IMR-90 (cell line): Measurements from ENCODE around the gene CELSR1. TPM values are rescaled to one million over a fixed set of nuclear protein-coding genes. Genes with fewer than 3 reads are reported as not detected.

Source experiments
- ATAC-seq: fragments of 200-7000 bp; cut with Tn5 transposase; 2 replicates; pipeline ENCODE4 v1.9.1; 2020; ENCODE audit warnings: low read depth, mild to moderate bottlenecking, moderate library complexity
- BruUV-seq: library from RNA; stranded (reverse); fragments of 400-500 nt; replicated peaks from 2 replicates; lab custom pipeline; 2021; lab: Mats Ljungman, UMichigan
- CTCF ChIA-PET: fragments of 300-600 bp; formaldehyde crosslinking; extraction: SDS; loops from one replicate; lab custom pipeline; 2021; ENCODE audit warnings: antibody characterized with exemption; lab: Yijun Ruan, JAX
- POLR2A ChIA-PET: fragments of 300-600 bp; sonication (Branson Sonifier 250); formaldehyde crosslinking; loops from one replicate; lab custom pipeline; 2022; ENCODE audit warnings: antibody characterized with exemption; ENCODE audit not compliant: unreplicated experiment; lab: Charles Lee
- DNase-seq: peaks from one replicate; pipeline ENCODE4 v3.0.0; 2013
- H2AFZ ChIP-seq: replicated peaks from 2 replicates; pipeline ENCODE3; 2013; ENCODE audit warnings: low read length, mild to moderate bottlenecking; ENCODE audit not compliant: poor library complexity
- H2AK5ac ChIP-seq: 2 replicates; pipeline ENCODE4 v1.6.1; 2013; ENCODE audit warnings: low read depth, low read length, inconsistent platforms
- H2AK9ac ChIP-seq: replicated peaks from 2 replicates; pipeline ENCODE3; 2013; ENCODE audit warnings: mild to moderate bottlenecking, low read depth, low read length, moderate library complexity; ENCODE audit not compliant: poor library complexity
- H2BK120ac ChIP-seq: 2 replicates; pipeline ENCODE4 v1.6.1; 2013; ENCODE audit warnings: low read depth, low read length, inconsistent platforms
- H2BK15ac ChIP-seq: 3 replicates; pipeline ENCODE4 v1.6.1; 2013; ENCODE audit warnings: low read depth, low read length, inconsistent platforms
- H2BK20ac ChIP-seq: 2 replicates; pipeline ENCODE4 v1.6.1; 2013; ENCODE audit warnings: low read depth, mild to moderate bottlenecking, inconsistent platforms, low read length, moderate library complexity
- H2BK5ac ChIP-seq: 2 replicates; pipeline ENCODE4 v1.6.1; 2013; ENCODE audit warnings: mild to moderate bottlenecking, low read depth, low read length, inconsistent platforms; ENCODE audit not compliant: poor library complexity, severe bottlenecking
- H3K14ac ChIP-seq: replicated peaks from 2 replicates; pipeline ENCODE4 v1.6.1; 2013; ENCODE audit warnings: low read depth, low read length, inconsistent platforms
- H3K18ac ChIP-seq: 2 replicates; pipeline ENCODE4 v1.6.1; 2013; ENCODE audit warnings: low read depth, low read length, control low read depth
- H3K23ac ChIP-seq: 2 replicates; pipeline ENCODE4 v1.6.1; 2013; ENCODE audit warnings: low read depth, low read length, inconsistent platforms
- H3K27ac ChIP-seq: 2 replicates; pipeline ENCODE4 v1.5.1; 2013; ENCODE audit warnings: mild to moderate bottlenecking, control low read depth, low read length; ENCODE audit not compliant: insufficient read depth
- H3K27me3 ChIP-seq: 2 replicates; pipeline ENCODE4 v1.6.1; 2013; ENCODE audit warnings: low read length; ENCODE audit not compliant: control insufficient read depth, insufficient read depth
- H3K36me3 ChIP-seq: 2 replicates; pipeline ENCODE4 v1.6.1; 2013; ENCODE audit warnings: low read length, mixed read lengths; ENCODE audit not compliant: control insufficient read depth, insufficient read depth
- H3K4ac ChIP-seq: 2 replicates; pipeline ENCODE4 v1.6.1; 2013; ENCODE audit warnings: low read depth, low read length, inconsistent platforms
- H3K4me1 ChIP-seq: 2 replicates; pipeline ENCODE4 v1.6.1; 2013; ENCODE audit warnings: low read length, mixed read lengths; ENCODE audit not compliant: control insufficient read depth, insufficient read depth
- H3K4me2 ChIP-seq: 2 replicates; pipeline ENCODE4 v1.6.1; 2013; ENCODE audit warnings: low read depth, mild to moderate bottlenecking, control low read depth, low read length, moderate library complexity
- H3K4me3 ChIP-seq: 2 replicates; pipeline ENCODE4 v1.5.1; 2013; ENCODE audit warnings: low read depth, mild to moderate bottlenecking, control low read depth, low read length, moderate library complexity; ENCODE audit not compliant: insufficient read depth
- H3K56ac ChIP-seq: 2 replicates; pipeline ENCODE4 v1.6.1; 2013; ENCODE audit warnings: low read length, inconsistent platforms; ENCODE audit not compliant: insufficient read depth; ENCODE audit errors: extremely low read depth
- H3K79me1 ChIP-seq, 2 experiments: 2 replicates each; pipeline ENCODE4 v1.6.1; 2013; ENCODE audit warnings: low read length in 2 of 2, inconsistent platforms in 1 of 2, low read depth in 1 of 2
- H3K9ac ChIP-seq: 2 replicates; pipeline ENCODE4 v1.6.1; 2013; ENCODE audit warnings: low read depth, low read length, control low read depth
- H3K9me1 ChIP-seq: 2 replicates; pipeline ENCODE4 v1.6.1; 2013; ENCODE audit warnings: low read length, inconsistent platforms; ENCODE audit not compliant: insufficient read depth
- H3K9me3 ChIP-seq: 2 replicates; pipeline ENCODE4 v1.6.1; 2013; ENCODE audit warnings: low read length; ENCODE audit not compliant: control insufficient read depth, insufficient read depth
- H4K20me1 ChIP-seq: 2 replicates; pipeline ENCODE4 v1.6.1; 2013; ENCODE audit warnings: low read length, inconsistent platforms; ENCODE audit not compliant: insufficient read depth
- H4K5ac ChIP-seq: 2 replicates; pipeline ENCODE4 v1.6.1; 2013; ENCODE audit warnings: mild to moderate bottlenecking, low read depth, low read length, control low read depth
- H4K8ac ChIP-seq, 2 experiments: 2 replicates each; pipeline ENCODE4 v1.6.1; 2013; ENCODE audit warnings: low read depth in 2 of 2, low read length in 2 of 2, control low read depth in 1 of 2, inconsistent platforms in 1 of 2
- H4K91ac ChIP-seq: 2 replicates; pipeline ENCODE4 v1.6.1; 2013; ENCODE audit warnings: low read depth, low read length, inconsistent platforms; ENCODE audit not compliant: insufficient read depth
- CEBPB ChIP-seq: IDR thresholded peaks from 2 replicates; pipeline ENCODE4 v1.6.1; 2012; ENCODE audit warnings: low read depth, low read length, improper control_type of control experiment
- ELK1 ChIP-seq: fragments of 150-350 bp; IDR thresholded peaks from 2 replicates; pipeline ENCODE4 v1.6.1; 2016; ENCODE audit warnings: low read depth, mild to moderate bottlenecking, low read length, moderate library complexity, borderline replicate concordance
- FOS ChIP-seq: fragments of 150-350 bp; IDR thresholded peaks from 2 replicates; pipeline ENCODE4 v1.6.1; 2016; ENCODE audit warnings: low read depth, low read length
- MXI1 ChIP-seq: IDR thresholded peaks from 2 replicates; pipeline ENCODE4 v1.6.1; 2012; ENCODE audit warnings: low read depth, mild to moderate bottlenecking, low read length, moderate library complexity, borderline replicate concordance
- NFE2L2 ChIP-seq: fragments of 150-350 bp; IDR thresholded peaks from 2 replicates; pipeline ENCODE4 v1.6.1; 2016; ENCODE audit warnings: low read depth, mild to moderate bottlenecking, low read length
- RFX5 ChIP-seq: IDR thresholded peaks from 2 replicates; pipeline ENCODE4 v1.8.0; 2012; ENCODE audit warnings: low read depth, mild to moderate bottlenecking, low read length, moderate library complexity
- SMC3 ChIP-seq: fragments of 150-350 bp; IDR thresholded peaks from 2 replicates; pipeline ENCODE4 v1.6.1; 2016; ENCODE audit warnings: low read depth, mild to moderate bottlenecking, antibody characterized with exemption, low read length, moderate library complexity
- WGBS, 2 experiments: methylation state at CpG; one replicate each; pipeline versions ENCODE4 v1.1.5 to v1.1.7; 2013; ENCODE audit warnings: missing lambda C conversion rate in 2 of 2; ENCODE audit not compliant: insufficient read length in 1 of 2; ENCODE audit errors: extremely low coverage in 2 of 2; 5-methylcytosine and 5-hydroxymethylcytosine counted together
- dilution Hi-C: fragments of 300-500 bp; cut with HindIII; formaldehyde crosslinking; loops from one replicate; pipeline ENCODE4 v1.14.3; 2018; ENCODE audit warnings: low sequenced_read_pairs; ENCODE audit not compliant: unreplicated experiment
- in situ Hi-C: fragments of 300-500 bp; cut with MboI; formaldehyde crosslinking; loops from 3 replicates; pipeline ENCODE4 v1.14.3; 2019; ENCODE audit warnings: low sequenced_read_pairs, inconsistent platforms, mixed read lengths
- intact Hi-C: fragments of 100-400 bp; cut with micrococcal nuclease; formaldehyde crosslinking; loops from 2 replicates; pipeline ENCODE4 v1.10.0; 2022
- polyA plus RNA-seq, 3 experiments: library from polyadenylated mRNA; depleted of rRNA; stranded (reverse); fragments of >200 nt; gene quantifications; 2 replicates each; pipeline ENCODE4 v1.2.3, GENCODE V29; 2012; ENCODE audit warnings: low replicate concordance in 1 of 3
- total RNA-seq: library from RNA; depleted of rRNA; stranded (reverse); fragments of >200 nt; gene quantifications from 2 replicates; pipeline ENCODE4 v1.2.3, GENCODE V29; 2012

Gene CELSR1
- total and polyA plus RNA-seq, 2 of the 4 experiments (the other 2 are of a cell fraction): 0.36 to 0.82 TPM

DNA sequence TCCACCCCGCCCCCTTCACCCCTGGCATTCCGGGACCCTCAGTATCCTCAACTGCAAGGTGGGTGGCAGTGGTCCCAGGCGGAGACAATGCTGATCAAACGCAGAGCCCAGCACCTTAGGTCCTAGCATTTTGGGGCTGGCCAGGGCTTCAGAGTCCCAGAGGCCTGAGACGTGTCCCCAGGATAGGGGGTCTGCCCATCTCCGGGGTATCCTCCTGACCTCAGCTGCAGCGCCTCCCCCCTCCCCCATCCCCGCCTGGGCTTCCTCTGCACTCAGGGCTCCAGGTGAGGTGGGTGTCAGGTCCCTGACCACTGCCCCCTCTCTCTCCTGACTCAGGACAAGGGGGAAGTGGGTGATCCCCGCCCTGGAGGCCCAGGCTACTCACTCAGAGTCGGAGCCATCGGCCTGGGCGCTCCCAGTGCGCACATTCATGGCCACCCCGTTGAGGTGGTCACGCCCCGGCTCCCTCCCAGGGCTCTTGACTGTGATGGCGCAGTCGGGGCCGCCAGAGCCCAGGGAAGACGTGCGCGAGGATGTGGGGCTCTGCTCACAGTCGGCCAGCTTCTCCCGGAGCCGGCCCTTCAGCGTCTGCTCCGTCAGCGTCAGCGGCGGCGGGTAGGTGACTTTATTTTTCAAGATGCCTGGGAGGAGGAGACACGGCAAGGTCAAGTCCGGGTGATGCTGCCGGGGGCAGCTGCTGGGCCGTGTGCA, 173.7 kb downstream of the CELSR1 start:
- ChIA-PET POLR2A (no interaction called here), CTCF (no interaction called here)
- Histone ChIP-seq H2BK120ac (no peak overlapping the region), H3K4me2 (no peak overlapping the region), H4K8ac (no peak overlapping the region), H2BK15ac (no peak overlapping the region), H3K4me1 (no peaks in the 10 kb centered on the region), H3K27ac (no peak overlapping the region), H3K79me1 (no peaks in the 10 kb centered on the region), H4K91ac (no peak overlapping the region), H4K5ac (no peak overlapping the region), H2AFZ (no peak overlapping the region), H3K23ac (no peak overlapping the region), H4K20me1 (no peaks in the 10 kb centered on the region), H3K18ac (no peak overlapping the region), H2BK5ac (no peak overlapping the region), H2AK9ac (no peak overlapping the region), H3K9me1 (no peaks in the 10 kb centered on the region), H3K4ac (no peak overlapping the region), H2BK20ac (no peak overlapping the region), H2AK5ac (no peak overlapping the region), H3K9me3 (no peaks in the 10 kb centered on the region), H3K36me3 (peaks cover 2% of the 10 kb centered on the region; the same call in 1 of the 2 replicates), H3K4me3 (no peak overlapping the region), H3K9ac (no peak overlapping the region), H3K56ac (no peak overlapping the region), H3K27me3 (peaks cover 5% of the 10 kb centered on the region; the same call in 1 of the 2 replicates), H3K14ac (no peak overlapping the region)
- BruUV-seq: no TSS peak
- in situ Hi-C loops: no loop called here
- TF ChIP-seq MXI1 (no peak), RFX5 (no peak), SMC3 (no peak), ELK1 (no peak), NFE2L2 (no peak), FOS (no peak), CEBPB (no peak)
- dilution Hi-C loops: no loop called here
- ATAC-seq (no peak), DNase-seq (no peak)
- intact Hi-C loops: no loop called here
- 58% methylated on average over 11 of the region's 35 CpGs; no CpG with 5 or more reads in 1 of the 2 experiments for WGBS, 2 experiments
